K562 (cell line): ENCODE data around the gene TUBA3C. TPM values are rescaled to one million over a fixed set of nuclear protein-coding genes. Genes with fewer than 3 reads are reported as not detected.
A peak's percentile ranks its signal among the peaks of the same experiment; 100 is the strongest.

Experiments used
- NFIC ChIP-seq: fragments of 450-650 bp; IDR thresholded peaks from 2 replicates; pipeline ENCODE4 v1.6.1; 2017; ENCODE audit warnings: mild to moderate bottlenecking, inconsistent platforms
- RAD21 ChIP-seq, 2 experiments: fragments of 250-450 bp in 1 of 2; fragments of 450-650 bp in 1 of 2; sonication (Bioruptor Pico) in 1 of 2; formaldehyde crosslinking in 1 of 2; IDR thresholded peaks in 1 of 2; conservative IDR thresholded peaks in 1 of 2; 2 replicates each; pipeline versions ENCODE4 v1.4.0 to v1.8.0; 2020 to 2022; ENCODE audit warnings: mild to moderate bottlenecking in 2 of 2, moderate library complexity in 1 of 2
- RCOR1 ChIP-seq, 2 experiments: IDR thresholded peaks; 2 replicates each; pipeline ENCODE4 v1.6.1; 2012; ENCODE audit warnings: low read depth in 2 of 2, low read length in 2 of 2, borderline replicate concordance in 1 of 2, improper control_type of control experiment in 1 of 2
- SMC3 ChIP-seq: conservative IDR thresholded peaks from 2 replicates; pipeline ENCODE4 v1.6.1; 2011; ENCODE audit warnings: low read depth, low read length, improper control_type of control experiment; ENCODE audit not compliant: insufficient read depth
- polyA plus RNA-seq, 8 experiments: library from polyadenylated mRNA; depleted of rRNA in 4 of 8; stranded (reverse) in 5 of 8; unstranded in 3 of 8; fragments of >200 nt; fragmentation: Nextera tagmentation in 2 of 8; fragmentation: Illumina TruSeq in 1 of 8; extraction: Ambion mirVana in 2 of 8; extraction: Trizol in 1 of 8; gene quantifications; 2 replicates each; pipeline versions ENCODE4 v1.2.1 to v1.2.3, GENCODE V29; 2011 to 2014; ENCODE audit warnings: inconsistent platforms in 1 of 8, missing spikeins in 1 of 8
- total RNA-seq, 7 experiments: library from RNA; depleted of rRNA in 6 of 7; stranded (reverse); fragments of >200 nt in 6 of 7; fragmentation: Illumina TruSeq in 2 of 7; extraction: Trizol in 2 of 7; gene quantifications; 2 replicates each; pipeline versions ENCODE4 v1.2.1 to v1.2.3, GENCODE V29; 2011 to 2021; ENCODE audit warnings: low replicate concordance in 1 of 7
- TF ChIP-seq, protein P1 (sequence below), 2 experiments: fragments of 450-650 bp; formaldehyde crosslinking in 1 of 2; IDR thresholded peaks; 2 replicates each; pipeline versions ENCODE4 v1.4.0 to v1.6.1; 2014 to 2020; ENCODE audit warnings: mild to moderate bottlenecking in 2 of 2, borderline replicate concordance in 1 of 2, low read depth in 1 of 2
- TF ChIP-seq, protein P2 (sequence below), 3 experiments: IDR thresholded peaks in 2 of 3; conservative IDR thresholded peaks in 1 of 3; 2 replicates each; pipeline ENCODE4 v1.5.1; 2011 to 2012; ENCODE audit warnings: low read length in 3 of 3, mild to moderate bottlenecking in 3 of 3, control low read depth in 2 of 3, improper control_type of control experiment in 1 of 3, inconsistent platforms in 1 of 3, low read depth in 1 of 3, mixed read lengths in 1 of 3, moderate library complexity in 1 of 3; ENCODE audit not compliant: insufficient read depth in 2 of 3

Gene TUBA3C
- total and polyA plus RNA-seq, 9 of the 15 experiments (the other 6 are each of a cell fraction or from before 2014, with no cell fraction given): 0.10 to 4.2 (median 2.2) TPM

GRCh38 chr13:19153782-19154450 is 27.7 kb downstream of the TUBA3C start (continued):
- TF ChIP-seq, protein P1, sequence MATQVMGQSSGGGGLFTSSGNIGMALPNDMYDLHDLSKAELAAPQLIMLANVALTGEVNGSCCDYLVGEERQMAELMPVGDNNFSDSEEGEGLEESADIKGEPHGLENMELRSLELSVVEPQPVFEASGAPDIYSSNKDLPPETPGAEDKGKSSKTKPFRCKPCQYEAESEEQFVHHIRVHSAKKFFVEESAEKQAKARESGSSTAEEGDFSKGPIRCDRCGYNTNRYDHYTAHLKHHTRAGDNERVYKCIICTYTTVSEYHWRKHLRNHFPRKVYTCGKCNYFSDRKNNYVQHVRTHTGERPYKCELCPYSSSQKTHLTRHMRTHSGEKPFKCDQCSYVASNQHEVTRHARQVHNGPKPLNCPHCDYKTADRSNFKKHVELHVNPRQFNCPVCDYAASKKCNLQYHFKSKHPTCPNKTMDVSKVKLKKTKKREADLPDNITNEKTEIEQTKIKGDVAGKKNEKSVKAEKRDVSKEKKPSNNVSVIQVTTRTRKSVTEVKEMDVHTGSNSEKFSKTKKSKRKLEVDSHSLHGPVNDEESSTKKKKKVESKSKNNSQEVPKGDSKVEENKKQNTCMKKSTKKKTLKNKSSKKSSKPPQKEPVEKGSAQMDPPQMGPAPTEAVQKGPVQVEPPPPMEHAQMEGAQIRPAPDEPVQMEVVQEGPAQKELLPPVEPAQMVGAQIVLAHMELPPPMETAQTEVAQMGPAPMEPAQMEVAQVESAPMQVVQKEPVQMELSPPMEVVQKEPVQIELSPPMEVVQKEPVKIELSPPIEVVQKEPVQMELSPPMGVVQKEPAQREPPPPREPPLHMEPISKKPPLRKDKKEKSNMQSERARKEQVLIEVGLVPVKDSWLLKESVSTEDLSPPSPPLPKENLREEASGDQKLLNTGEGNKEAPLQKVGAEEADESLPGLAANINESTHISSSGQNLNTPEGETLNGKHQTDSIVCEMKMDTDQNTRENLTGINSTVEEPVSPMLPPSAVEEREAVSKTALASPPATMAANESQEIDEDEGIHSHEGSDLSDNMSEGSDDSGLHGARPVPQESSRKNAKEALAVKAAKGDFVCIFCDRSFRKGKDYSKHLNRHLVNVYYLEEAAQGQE (IDR thresholded peaks at IDR 0.05; ENCODE audit: borderline replicate concordance): peak; percentile 19; the same call in 1 of the 2 replicates
- TF ChIP-seq, protein P1 (CRISPR knock-in tag; IDR thresholded peaks at IDR 0.05; ENCODE audit: low read depth): no peak
- TF ChIP-seq RCOR1 (IDR thresholded peaks at IDR 0.05; ENCODE audit: borderline replicate concordance in 1 of 2, low read depth in 2 of 2, low read length in 2 of 2) (no peak), NFIC (peak; percentile 32), RAD21 (CRISPR knock-in tag; conservative IDR thresholded peaks at IDR 0.05 in 1 of 2, IDR thresholded peaks at IDR 0.05 in 1 of 2) (peak in 1 of 2 experiments; percentile 40; a peak in 2 of 4 replicates), SMC3 (peak; percentile 57)
- TF ChIP-seq, protein P2, sequence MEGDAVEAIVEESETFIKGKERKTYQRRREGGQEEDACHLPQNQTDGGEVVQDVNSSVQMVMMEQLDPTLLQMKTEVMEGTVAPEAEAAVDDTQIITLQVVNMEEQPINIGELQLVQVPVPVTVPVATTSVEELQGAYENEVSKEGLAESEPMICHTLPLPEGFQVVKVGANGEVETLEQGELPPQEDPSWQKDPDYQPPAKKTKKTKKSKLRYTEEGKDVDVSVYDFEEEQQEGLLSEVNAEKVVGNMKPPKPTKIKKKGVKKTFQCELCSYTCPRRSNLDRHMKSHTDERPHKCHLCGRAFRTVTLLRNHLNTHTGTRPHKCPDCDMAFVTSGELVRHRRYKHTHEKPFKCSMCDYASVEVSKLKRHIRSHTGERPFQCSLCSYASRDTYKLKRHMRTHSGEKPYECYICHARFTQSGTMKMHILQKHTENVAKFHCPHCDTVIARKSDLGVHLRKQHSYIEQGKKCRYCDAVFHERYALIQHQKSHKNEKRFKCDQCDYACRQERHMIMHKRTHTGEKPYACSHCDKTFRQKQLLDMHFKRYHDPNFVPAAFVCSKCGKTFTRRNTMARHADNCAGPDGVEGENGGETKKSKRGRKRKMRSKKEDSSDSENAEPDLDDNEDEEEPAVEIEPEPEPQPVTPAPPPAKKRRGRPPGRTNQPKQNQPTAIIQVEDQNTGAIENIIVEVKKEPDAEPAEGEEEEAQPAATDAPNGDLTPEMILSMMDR (IDR thresholded peaks at IDR 0.05 in 2 of 3, conservative IDR thresholded peaks at IDR 0.05 in 1 of 3; ENCODE audit: insufficient read depth in 2 of 3, low read depth in 1 of 3, low read length in 3 of 3): peak; percentile 46 to 58 (median 57)
